ENCODE data around the gene TECTB.

The TECTB gene

GRCh38 chr10:112345743-112346142, 62.5 kb downstream of the TECTB start:
- no peak for TF ChIP-seq ZFX (IDR thresholded peaks at IDR 0.05; ENCODE audit: borderline replicate concordance)
- TF ChIP-seq, protein P1, sequence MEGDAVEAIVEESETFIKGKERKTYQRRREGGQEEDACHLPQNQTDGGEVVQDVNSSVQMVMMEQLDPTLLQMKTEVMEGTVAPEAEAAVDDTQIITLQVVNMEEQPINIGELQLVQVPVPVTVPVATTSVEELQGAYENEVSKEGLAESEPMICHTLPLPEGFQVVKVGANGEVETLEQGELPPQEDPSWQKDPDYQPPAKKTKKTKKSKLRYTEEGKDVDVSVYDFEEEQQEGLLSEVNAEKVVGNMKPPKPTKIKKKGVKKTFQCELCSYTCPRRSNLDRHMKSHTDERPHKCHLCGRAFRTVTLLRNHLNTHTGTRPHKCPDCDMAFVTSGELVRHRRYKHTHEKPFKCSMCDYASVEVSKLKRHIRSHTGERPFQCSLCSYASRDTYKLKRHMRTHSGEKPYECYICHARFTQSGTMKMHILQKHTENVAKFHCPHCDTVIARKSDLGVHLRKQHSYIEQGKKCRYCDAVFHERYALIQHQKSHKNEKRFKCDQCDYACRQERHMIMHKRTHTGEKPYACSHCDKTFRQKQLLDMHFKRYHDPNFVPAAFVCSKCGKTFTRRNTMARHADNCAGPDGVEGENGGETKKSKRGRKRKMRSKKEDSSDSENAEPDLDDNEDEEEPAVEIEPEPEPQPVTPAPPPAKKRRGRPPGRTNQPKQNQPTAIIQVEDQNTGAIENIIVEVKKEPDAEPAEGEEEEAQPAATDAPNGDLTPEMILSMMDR (IDR thresholded peaks at IDR 0.05) = no peak
- no peak overlapping the region for H3K27ac ChIP-seq

DNA sequence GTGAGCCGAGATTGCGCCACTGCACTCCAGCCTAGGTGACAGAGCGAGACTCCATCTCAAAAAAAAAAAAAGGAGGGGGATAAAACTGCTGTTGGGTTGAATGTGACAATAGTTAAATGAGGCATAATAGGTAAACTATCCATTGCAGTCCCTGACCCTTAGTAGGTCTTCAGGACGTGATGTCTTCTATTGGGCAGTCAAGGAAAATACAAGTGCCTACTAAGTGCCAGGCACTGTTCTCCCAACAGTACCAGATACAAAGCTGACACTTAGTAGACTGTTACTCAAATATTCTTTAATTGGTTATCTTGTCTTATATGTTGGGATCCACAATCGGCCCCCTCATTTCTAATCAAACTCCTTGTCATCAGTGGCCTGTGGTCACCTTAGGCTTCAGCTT, 63.6 kb downstream of the TECTB start:
- no peak overlapping the region for H3K27ac ChIP-seq
- no peak for TF ChIP-seq ZFX (IDR thresholded peaks at IDR 0.05; ENCODE audit: borderline replicate concordance)
- TF ChIP-seq, protein P1 (IDR thresholded peaks at IDR 0.05) = no peak

GRCh38 chr10:112347709-112348671, 64.8 kb downstream of the TECTB start:
- TF ChIP-seq, protein P1 (IDR thresholded peaks at IDR 0.05) = no peak
- TF ChIP-seq ZFX (IDR thresholded peaks at IDR 0.05; ENCODE audit: borderline replicate concordance) = no peak
- no peak overlapping the region for H3K27ac ChIP-seq

DNA sequence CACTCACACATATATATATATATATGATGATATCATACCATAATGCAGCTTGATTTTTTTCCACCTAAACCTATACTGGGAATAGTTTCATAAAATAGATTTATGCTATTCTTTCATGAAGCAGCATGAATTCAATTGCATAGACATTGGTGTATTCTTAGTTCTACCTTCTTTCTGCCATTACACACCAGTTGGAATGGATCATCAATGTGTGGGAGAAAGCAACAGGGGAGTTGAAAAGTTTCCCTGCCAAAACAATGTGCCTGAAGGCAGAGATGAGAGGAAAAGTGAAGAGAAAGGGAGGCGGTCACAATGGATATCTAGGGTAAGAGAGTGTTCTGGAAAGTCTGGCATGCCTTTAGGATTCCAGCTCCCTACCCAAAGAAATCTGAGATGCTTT, 65.6 kb downstream of the TECTB start:
- no peak for TF ChIP-seq ZFX (IDR thresholded peaks at IDR 0.05; ENCODE audit: borderline replicate concordance)
- TF ChIP-seq, protein P1 (IDR thresholded peaks at IDR 0.05) = no peak
- no peak overlapping the region for H3K27ac ChIP-seq

DNA sequence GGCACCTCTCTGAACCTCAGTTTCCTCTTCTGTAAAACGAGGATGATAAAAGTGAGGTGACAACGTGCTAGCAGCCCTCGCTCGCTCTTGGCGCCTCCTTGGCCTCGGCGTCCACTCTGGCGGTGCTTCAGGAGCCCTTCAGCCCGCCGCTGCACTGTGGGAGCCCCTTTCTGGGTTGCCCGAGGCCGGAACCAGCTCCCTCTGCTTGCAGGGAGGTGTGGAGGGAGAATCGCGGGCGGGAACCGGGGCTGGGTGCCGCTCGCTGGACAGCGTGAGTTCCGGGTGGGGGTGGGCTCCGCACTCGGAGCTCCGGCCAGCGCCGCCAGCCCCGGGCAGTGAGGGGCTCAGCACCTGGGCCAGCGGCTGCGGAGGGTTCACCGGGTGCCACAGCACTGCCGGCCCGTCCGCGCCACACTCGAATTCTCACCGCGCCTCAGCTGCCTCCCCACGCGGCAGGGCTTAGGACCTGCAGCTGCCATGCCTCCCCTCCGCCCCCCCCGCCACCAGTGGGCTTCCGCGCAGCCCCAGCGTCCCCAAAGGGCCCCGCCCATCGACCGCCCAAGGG, 66.4 kb downstream of the TECTB start:
- H3K27ac ChIP-seq = no peak overlapping the region
- TF ChIP-seq, protein P1 (IDR thresholded peaks at IDR 0.05) = no peak
- no peak for TF ChIP-seq ZFX (IDR thresholded peaks at IDR 0.05; ENCODE audit: borderline replicate concordance)

DNA sequence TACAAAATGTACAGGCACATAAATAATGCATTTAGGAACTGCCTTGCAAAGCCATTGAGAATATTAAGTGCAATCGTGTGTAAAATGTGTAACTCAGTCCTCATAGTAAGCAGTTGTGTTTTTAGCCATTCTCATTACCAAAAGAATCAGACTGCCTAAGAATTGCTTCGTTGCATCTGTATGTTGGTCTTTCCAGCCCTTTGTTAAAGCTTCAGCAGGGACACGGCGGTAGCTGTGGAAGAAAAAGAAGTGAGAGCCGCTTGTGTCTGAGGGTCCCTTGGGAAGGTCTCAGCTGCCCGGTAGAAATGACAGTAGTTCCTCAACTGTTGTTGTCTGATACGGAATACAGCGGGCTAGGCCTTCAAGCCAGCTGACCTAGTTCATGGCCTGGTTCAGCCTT, 67.9 kb downstream of the TECTB start:
- no peak for TF ChIP-seq ZFX (IDR thresholded peaks at IDR 0.05; ENCODE audit: borderline replicate concordance)
- TF ChIP-seq, protein P1 (IDR thresholded peaks at IDR 0.05) = no peak
- H3K27ac ChIP-seq = no peak overlapping the region

DNA sequence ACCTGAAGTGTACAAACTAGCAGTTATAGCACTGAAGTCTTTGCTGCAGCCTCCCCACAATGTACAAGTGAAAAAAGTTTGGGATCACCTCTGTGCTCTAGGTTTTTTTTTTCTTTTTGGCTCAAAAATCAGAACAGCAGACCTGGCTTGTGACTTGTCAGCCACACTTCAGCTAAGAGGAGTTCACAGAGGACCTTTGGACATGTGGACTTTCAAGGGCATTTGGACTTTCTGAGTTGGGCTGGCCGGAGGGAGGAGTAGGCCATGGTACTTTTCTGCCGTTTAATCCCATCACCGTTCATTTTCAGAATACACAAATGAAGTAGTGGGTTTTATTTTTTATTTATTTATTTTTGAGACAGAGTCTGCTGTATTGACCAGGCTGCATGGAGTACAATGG, 68.8 kb downstream of the TECTB start:
- H3K27ac ChIP-seq = no peak overlapping the region
- TF ChIP-seq ZFX (IDR thresholded peaks at IDR 0.05; ENCODE audit: borderline replicate concordance) = no peak
- TF ChIP-seq, protein P1 (IDR thresholded peaks at IDR 0.05) = no peak

Measured in 22Rv1 (cell line).